Testis (tissue), 3 donors: ENCODE measurements around the gene LEP. TPM values are rescaled to one million over a fixed set of nuclear protein-coding genes. Genes with fewer than 3 reads are reported as not detected.

Source experiments
- DNase-seq: peaks from one replicate; pipeline ENCODE4 v3.0.0-alpha.2; 2019
- H3K27ac ChIP-seq, 2 donors: fragments of 200-600 bp; sonication (generic); one replicate each; pipeline ENCODE4 v1.5.1; 2019
- H3K27me3 ChIP-seq: fragments of 200-600 bp; sonication (generic); one replicate; pipeline ENCODE4 v1.5.1; 2019
- H3K36me3 ChIP-seq: fragments of 200-600 bp; sonication (generic); one replicate; pipeline ENCODE4 v1.5.1; 2017; ENCODE audit warnings: low read depth; ENCODE audit errors: missing control alignments
- H3K4me1 ChIP-seq: fragments of 200-600 bp; sonication (generic); one replicate; pipeline ENCODE4 v1.5.1; 2019
- H3K4me3 ChIP-seq, 2 donors: fragments of 200-600 bp; sonication (generic); one replicate each; pipeline ENCODE4 v1.5.1; 2017 to 2019
- H3K9me3 ChIP-seq: fragments of 200-600 bp; sonication (generic); one replicate; pipeline ENCODE4 v1.5.1; 2017
- POLR2A ChIP-seq: fragments of 450-650 bp; IDR thresholded peaks from one replicate; pipeline ENCODE4 v1.6.1; 2017; ENCODE audit warnings: antibody characterized with exemption, mild to moderate bottlenecking, moderate library complexity
- WGBS, 2 donors: methylation state at CpG; one replicate each; pipeline ENCODE4 v1.1.5; 2018; 5-methylcytosine and 5-hydroxymethylcytosine counted together
- intact Hi-C: fragments of 100-400 bp; cut with DNase I; formaldehyde crosslinking; loops from one replicate; pipeline ENCODE4 v1.15.1; 2023; ENCODE audit warnings: low total_unique reads
- polyA plus RNA-seq: library from polyadenylated mRNA; stranded (reverse); fragments of 350-450 nt; fragmentation: Illumina TruSeq; extraction: RNeasy Lipid Tissue Mini Kit (QIAGEN cat#74804); gene quantifications from one replicate; pipeline ENCODE4 v1.2.3, GENCODE V29; 2014; ENCODE audit warnings: low read depth, low replicate concordance; ENCODE audit not compliant: insufficient read depth
- total RNA-seq, 2 donors: library from RNA; depleted of rRNA; stranded (reverse); fragments of >200 nt; gene quantifications; one replicate each; pipeline ENCODE4 v1.2.3, GENCODE V29; 2016
- TF ChIP-seq, protein P1 (sequence below), 3 experiments: fragments of 450-650 bp in 2 of 3; fragments of 200-600 bp in 1 of 3; sonication (generic) in 1 of 3; IDR thresholded peaks; one replicate each; pipeline ENCODE4 v1.5.1; 2016 to 2019; ENCODE audit warnings: antibody characterized with exemption in 3 of 3, mild to moderate bottlenecking in 2 of 3, moderate library complexity in 1 of 3

LEP gene
- total and polyA plus RNA-seq, 3 donors from 2014 or later: 0.31 to 0.55 (median 0.46) TPM

DNA sequence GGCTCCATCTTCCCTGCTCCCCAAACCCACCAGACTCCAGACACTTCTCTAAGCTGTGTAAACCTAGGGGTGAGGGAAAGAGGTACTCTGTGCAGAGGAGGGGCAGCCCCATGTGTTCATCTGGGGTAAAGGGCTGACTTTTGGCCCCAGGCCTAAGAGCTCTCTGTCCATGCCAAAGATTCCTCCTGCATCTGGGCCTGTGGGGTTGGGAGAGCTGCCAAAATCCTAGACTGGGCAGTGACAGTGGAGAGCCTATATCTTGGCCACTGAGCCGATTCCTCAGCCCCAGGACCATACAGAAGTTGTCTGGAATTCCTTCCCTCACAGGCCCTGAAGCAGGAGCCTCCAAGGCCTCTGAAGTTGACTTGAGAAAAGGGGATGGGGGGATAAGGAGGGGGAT lies 25.3 kb upstream of the LEP start:
- 40% methylated on average over 1 of the region's 1 CpG for WGBS, 2 donors
- H3K4me1 ChIP-seq: peaks cover 7% of the 10 kb centered on the region
- intact Hi-C loops: no loop called here
- no peak overlapping the region for H3K4me3 ChIP-seq
- TF ChIP-seq, protein P1, sequence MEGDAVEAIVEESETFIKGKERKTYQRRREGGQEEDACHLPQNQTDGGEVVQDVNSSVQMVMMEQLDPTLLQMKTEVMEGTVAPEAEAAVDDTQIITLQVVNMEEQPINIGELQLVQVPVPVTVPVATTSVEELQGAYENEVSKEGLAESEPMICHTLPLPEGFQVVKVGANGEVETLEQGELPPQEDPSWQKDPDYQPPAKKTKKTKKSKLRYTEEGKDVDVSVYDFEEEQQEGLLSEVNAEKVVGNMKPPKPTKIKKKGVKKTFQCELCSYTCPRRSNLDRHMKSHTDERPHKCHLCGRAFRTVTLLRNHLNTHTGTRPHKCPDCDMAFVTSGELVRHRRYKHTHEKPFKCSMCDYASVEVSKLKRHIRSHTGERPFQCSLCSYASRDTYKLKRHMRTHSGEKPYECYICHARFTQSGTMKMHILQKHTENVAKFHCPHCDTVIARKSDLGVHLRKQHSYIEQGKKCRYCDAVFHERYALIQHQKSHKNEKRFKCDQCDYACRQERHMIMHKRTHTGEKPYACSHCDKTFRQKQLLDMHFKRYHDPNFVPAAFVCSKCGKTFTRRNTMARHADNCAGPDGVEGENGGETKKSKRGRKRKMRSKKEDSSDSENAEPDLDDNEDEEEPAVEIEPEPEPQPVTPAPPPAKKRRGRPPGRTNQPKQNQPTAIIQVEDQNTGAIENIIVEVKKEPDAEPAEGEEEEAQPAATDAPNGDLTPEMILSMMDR (IDR thresholded peaks at IDR 0.05): no peak
- no peak for TF ChIP-seq POLR2A
- H3K9me3 ChIP-seq: no peaks in the 10 kb centered on the region
- DNase-seq: no peak
- H3K36me3 ChIP-seq: no peaks in the 10 kb centered on the region
- no peak overlapping the region for H3K27ac ChIP-seq
- H3K27me3 ChIP-seq: no peaks in the 10 kb centered on the region

DNA sequence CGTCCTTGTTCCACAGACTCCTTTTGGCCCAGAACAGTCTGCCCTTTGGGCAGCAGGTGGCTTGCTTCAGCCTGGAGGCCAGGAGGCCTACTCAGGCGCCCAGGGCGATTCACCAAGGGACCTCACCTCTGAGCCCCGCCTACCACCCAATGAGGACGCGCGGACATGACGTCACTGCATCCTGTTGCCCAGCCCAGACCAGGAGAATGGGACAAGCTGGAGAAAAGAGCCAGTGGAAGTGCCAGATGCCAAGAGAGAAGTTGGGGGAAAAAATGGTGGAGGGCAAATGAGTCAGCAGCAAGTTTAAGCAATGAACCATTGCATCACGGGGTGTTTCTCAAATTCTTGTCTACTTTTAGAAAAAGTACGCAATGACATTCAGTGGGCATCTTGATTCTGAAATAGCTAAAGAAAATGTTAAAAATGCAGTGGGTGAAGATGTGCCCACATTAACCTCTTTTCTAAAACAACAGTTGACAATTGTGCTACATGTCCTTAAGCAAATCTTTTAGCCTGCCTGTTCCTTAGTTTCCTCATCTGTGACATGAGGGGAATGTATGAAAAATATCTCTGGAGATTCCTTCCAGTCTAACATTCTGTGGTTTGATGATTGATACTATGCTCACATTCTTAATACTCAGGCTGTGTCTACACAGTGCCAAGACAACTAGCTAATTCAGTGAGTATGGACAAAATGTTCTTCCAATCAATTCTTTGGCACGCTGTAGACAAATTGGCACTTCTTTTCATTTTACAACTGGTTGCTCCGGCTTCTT lies 23.9 kb upstream of the LEP start:
- Histone ChIP-seq H3K27me3 (no peaks in the 10 kb centered on the region), H3K4me3 (no peak overlapping the region), H3K36me3 (no peaks in the 10 kb centered on the region), H3K4me1 (no peaks in the 10 kb centered on the region), H3K9me3 (no peaks in the 10 kb centered on the region), H3K27ac (no peak overlapping the region)
- DNase-seq: no peak
- TF ChIP-seq, protein P1 (IDR thresholded peaks at IDR 0.05): no peak
- no peak for TF ChIP-seq POLR2A
- intact Hi-C loops: no loop called here
- WGBS, 2 donors: 69 to 87% methylated on average over 12 of the region's 12 CpGs

DNA sequence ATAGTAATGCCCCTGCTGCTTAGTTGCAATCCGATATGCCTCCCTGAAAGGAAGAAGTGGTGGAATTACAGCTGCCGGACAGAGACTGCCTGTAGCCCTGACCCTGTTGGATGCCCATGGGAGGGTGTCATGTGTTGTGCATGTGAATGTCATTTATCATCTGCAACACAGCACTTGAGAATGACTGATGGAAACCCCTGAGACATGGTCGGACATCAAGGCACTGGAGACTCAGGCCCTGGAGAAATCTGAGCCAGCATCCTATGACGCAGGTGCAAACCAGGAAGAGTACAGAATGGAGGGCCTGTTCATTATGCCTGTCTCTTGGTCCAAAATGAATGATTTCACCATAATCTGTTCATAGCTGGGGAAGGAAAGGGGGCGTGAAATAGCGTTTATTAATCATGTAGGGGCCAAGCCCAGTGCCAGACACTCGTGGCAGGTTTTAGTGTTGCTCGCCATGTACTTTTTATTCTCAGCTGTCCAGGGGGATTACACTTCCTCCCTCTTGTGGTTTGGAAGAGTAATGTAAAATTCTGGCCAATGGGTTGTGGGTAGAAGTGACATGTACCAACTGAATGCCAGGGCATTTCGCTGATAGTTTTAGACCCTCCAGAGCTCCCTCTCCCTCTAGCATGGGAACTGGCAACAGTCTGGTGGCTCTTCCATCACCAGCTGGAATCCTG lies 23.0 kb upstream of the LEP start:
- Histone ChIP-seq H3K9me3 (no peaks in the 10 kb centered on the region), H3K36me3 (no peaks in the 10 kb centered on the region), H3K4me1 (no peaks in the 10 kb centered on the region), H3K27me3 (no peaks in the 10 kb centered on the region), H3K4me3 (no peak overlapping the region), H3K27ac (no peak overlapping the region)
- WGBS, 2 donors: 77 to 84% methylated on average over 9 of the region's 9 CpGs
- TF ChIP-seq, protein P1 (IDR thresholded peaks at IDR 0.05): peak in 1 of 3 experiments; percentile 19
- no peak for TF ChIP-seq POLR2A
- intact Hi-C loops: no loop called here
- no peak for DNase-seq

DNA sequence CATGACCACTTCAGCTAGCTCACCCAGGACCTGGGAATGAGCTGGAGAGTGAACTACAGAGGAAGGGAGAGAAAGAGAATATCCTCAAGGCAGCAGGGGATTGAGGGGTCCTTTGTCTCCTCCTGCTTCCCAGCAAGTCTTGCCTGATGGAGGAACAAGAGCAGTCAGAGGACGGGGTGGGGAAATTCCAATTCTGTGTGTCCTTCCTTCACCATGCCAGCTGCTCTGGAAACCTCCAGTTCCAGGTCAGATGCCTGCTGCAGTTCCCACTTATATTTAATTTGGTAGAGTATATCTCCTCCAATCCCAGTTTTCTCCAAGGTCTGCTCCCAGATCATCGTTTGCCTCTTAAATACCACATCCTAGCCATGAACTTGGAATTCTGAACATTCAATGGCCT lies 21.4 kb upstream of the LEP start:
- no peaks in the 10 kb centered on the region for H3K4me1 ChIP-seq
- H3K4me3 ChIP-seq: no peak overlapping the region
- no peak for TF ChIP-seq POLR2A
- TF ChIP-seq, protein P1 (IDR thresholded peaks at IDR 0.05): no peak
- DNase-seq: no peak
- no peaks in the 10 kb centered on the region for H3K9me3 ChIP-seq
- WGBS, 2 donors: 83 to 89% methylated on average over 2 of the region's 2 CpGs
- no peak overlapping the region for H3K27ac ChIP-seq
- intact Hi-C loops: no loop called here
- no peaks in the 10 kb centered on the region for H3K27me3 ChIP-seq
- H3K36me3 ChIP-seq: no peaks in the 10 kb centered on the region
